GM21786 (cell line): ENCODE results near the gene LTBP4.
"Not testable (repeated sequence)": the region's sequence is repeated elsewhere in the genome, so short reads cannot be mapped to it uniquely, and the experiment has no call there.

Experiments used
- ATAC-seq: cut with Tn5 transposase; IDR thresholded peaks from one replicate; pipeline ENCODE4 v1.9.1; 2021; ENCODE audit not compliant: unreplicated experiment

The LTBP4 gene

GRCh38 chr19:40576585-40577451 is 24.4 kb upstream of the LTBP4 start, which contains the start of gene SHKBP1:
Gene SHKBP1 (plus strand): TSS chr19:40576873. CDS start chr19:40576900, 27 bp downstream.
- ATAC-seq = peak; percentile 93

- ATAC-seq = no peak
Observed at GRCh38 chr19:40578442-40578908, 22.7 kb upstream of the LTBP4 start.

- ATAC-seq = no peak
Observed at GRCh38 chr19:40580619-40581018, 20.6 kb upstream of the LTBP4 start.

GRCh38 chr19:40581531-40581930 is 19.6 kb upstream of the LTBP4 start:
- no peak for ATAC-seq

GRCh38 chr19:40582467-40582866 is 18.7 kb upstream of the LTBP4 start:
- no peak for ATAC-seq

- ATAC-seq = no peak
Observed at GRCh38 chr19:40583283-40583682, 17.9 kb upstream of the LTBP4 start.

- no peak for ATAC-seq
Observed at GRCh38 chr19:40584007-40584406, 17.2 kb upstream of the LTBP4 start.

- ATAC-seq = no peak
Observed at GRCh38 chr19:40585241-40585981, 15.8 kb upstream of the LTBP4 start.

GRCh38 chr19:40585982-40586422 is 15.2 kb upstream of the LTBP4 start:
- ATAC-seq = no peak

GRCh38 chr19:40586611-40587010 is 14.6 kb upstream of the LTBP4 start:
- no peak for ATAC-seq

GRCh38 chr19:40588110-40588854 is 12.9 kb upstream of the LTBP4 start:
- no peak for ATAC-seq

- no peak for ATAC-seq
Observed at GRCh38 chr19:40588926-40589569, 12.1 kb upstream of the LTBP4 start.

GRCh38 chr19:40589591-40590429 is 11.4 kb upstream of the LTBP4 start:
- no peak for ATAC-seq

GRCh38 chr19:40590464-40591265 is 10.5 kb upstream of the LTBP4 start:
- ATAC-seq = no peak

GRCh38 chr19:40591724-40592123 is 9.4 kb upstream of the LTBP4 start:
- not testable (repeated sequence) for ATAC-seq

GRCh38 chr19:40592170-40592569 is 9.0 kb upstream of the LTBP4 start:
- no peak for ATAC-seq

GRCh38 chr19:40594255-40594654 is 6.9 kb upstream of the LTBP4 start:
- no peak for ATAC-seq

GRCh38 chr19:40594657-40595091 is 6.5 kb upstream of the LTBP4 start:
- no peak for ATAC-seq
